Subcutaneous adipose tissue (tissue), 4 donors: ENCODE results near the gene YWHAG. TPM values are rescaled to one million over a fixed set of nuclear protein-coding genes. Genes with fewer than 3 reads are reported as not detected.

Source experiments
- CTCF ChIP-seq: fragments of 450-650 bp; IDR thresholded peaks from one replicate; pipeline ENCODE4 v1.5.1; 2016; ENCODE audit warnings: low read depth, mild to moderate bottlenecking, control low read depth, antibody characterized with exemption, moderate library complexity
- total RNA-seq, 4 donors: library from RNA; depleted of rRNA; stranded (reverse); fragments of >200 nt; gene quantifications; one replicate each; pipeline ENCODE4 v1.1.0, GENCODE V29; 2016

The YWHAG gene
- total RNA-seq, 4 donors from 2014 or later: 102 to 215 (median 162) TPM

GRCh38 chr7:76332078-76332477 lies 26.7 kb downstream of the YWHAG start:
- TF ChIP-seq CTCF: no peak

- TF ChIP-seq CTCF: no peak
Measured at GRCh38 chr7:76330673-76331072, 28.1 kb downstream of the YWHAG start.

DNA sequence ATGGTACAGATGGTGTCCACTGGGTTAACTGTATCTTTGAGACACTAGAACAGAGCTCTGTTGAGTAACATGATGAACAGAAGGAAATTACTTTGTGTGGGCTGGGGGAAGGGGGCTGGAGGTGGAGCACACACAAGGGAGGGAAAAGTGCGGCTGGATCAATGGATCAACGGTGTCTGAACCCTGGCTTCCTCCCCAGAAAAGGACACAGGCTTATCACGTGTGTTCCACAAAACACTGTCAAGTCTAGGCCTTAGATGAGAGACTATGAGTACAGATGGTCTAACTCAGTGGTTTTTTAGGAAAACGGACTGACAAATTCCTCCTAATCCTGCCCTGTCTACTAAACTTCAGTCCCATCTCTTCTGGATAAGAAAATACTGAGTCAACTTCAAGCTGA lies 28.5 kb downstream of the YWHAG start:
- TF ChIP-seq CTCF: no peak

DNA sequence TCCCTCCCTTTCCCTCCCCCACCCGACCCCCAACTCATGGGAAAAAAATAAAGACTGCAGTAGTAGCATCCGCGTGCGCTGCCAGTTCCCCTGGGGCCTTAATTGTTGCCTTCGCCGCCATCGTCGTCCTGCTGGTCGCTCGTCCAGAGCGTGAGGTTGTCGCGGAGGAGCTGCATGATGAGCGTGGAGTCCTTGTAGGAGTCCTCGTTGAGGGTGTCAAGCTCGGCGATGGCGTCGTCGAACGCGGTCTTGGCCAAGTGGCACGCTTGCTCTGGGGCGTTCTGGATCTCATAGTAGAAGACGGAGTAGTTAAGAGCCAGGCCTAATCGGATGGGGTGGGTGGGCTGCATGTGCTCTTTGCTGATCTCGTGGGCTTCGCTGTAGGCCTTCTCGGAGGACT lies 29.3 kb downstream of the YWHAG start:
- TF ChIP-seq CTCF: no peak

DNA sequence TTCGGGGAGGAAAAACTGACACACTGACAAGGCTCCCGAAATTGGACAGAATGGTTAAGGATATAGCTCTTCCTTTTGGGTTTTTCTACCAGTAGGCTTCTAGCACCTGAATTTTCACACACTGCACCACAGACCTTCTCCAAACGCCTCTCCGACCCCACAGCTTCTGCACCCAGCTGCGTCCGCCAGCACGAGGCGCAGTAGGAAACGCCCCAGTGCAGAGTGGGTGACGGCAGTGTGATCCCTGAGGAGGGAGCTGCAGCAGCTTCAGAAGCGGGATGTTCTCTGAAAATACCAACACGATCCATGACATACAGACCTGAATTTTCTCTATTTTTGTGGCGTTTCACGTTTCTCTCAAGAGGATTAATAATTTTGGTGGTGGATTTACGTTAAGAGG lies 30.4 kb downstream of the YWHAG start:
- TF ChIP-seq CTCF: no peak

GRCh38 chr7:76327610-76328009 lies 31.2 kb downstream of the YWHAG start:
- no peak for TF ChIP-seq CTCF

GRCh38 chr7:76326646-76327233 lies 32.1 kb downstream of the YWHAG start:
- TF ChIP-seq CTCF: no peak
